Heart right ventricle (tissue), 16 donors: ENCODE measurements around the gene LRSAM1. TPM values are rescaled to one million over a fixed set of nuclear protein-coding genes. Genes with fewer than 3 reads are reported as not detected.

Experiments used
- ATAC-seq, 8 donors: fragments of 200-7000 bp; cut with Tn5 transposase; one replicate each; pipeline ENCODE4 v1.9.1; 2020; ENCODE audit warnings: mild to moderate bottlenecking in 8 of 8, moderate library complexity in 8 of 8, moderate number of reproducible peaks in 1 of 8
- DNase-seq, 2 donors: peaks; one replicate each; pipeline ENCODE4 v3.0.0-alpha.2; 2020
- H3K27ac ChIP-seq, 10 donors: fragments of 200-600 bp; sonication (generic) in 2 of 10; one replicate each; pipeline versions ENCODE4 v1.5.0 to v1.8.0; 2020 to 2022; ENCODE audit warnings: mild to moderate bottlenecking in 3 of 10
- H3K27me3 ChIP-seq, 7 donors: fragments of 200-600 bp; one replicate each; pipeline ENCODE4 v1.8.0; 2021 to 2022; ENCODE audit warnings: mild to moderate bottlenecking in 2 of 7
- H3K36me3 ChIP-seq, 9 donors: fragments of 200-600 bp; sonication (generic) in 1 of 9; one replicate each; pipeline versions ENCODE4 v1.5.0 to v1.8.0; 2020 to 2022; ENCODE audit warnings: mild to moderate bottlenecking in 2 of 9
- H3K4me1 ChIP-seq, 9 donors: fragments of 200-600 bp; sonication (generic) in 1 of 9; one replicate each; pipeline versions ENCODE4 v1.5.0 to v1.8.0; 2020 to 2022; ENCODE audit warnings: mild to moderate bottlenecking in 4 of 9
- H3K4me3 ChIP-seq, 10 donors: fragments of 200-600 bp; sonication (generic) in 2 of 10; one replicate each; pipeline versions ENCODE4 v1.5.0 to v1.8.0; 2020 to 2022; ENCODE audit warnings: mild to moderate bottlenecking in 7 of 10, moderate library complexity in 2 of 10
- H3K9me3 ChIP-seq, 11 donors: fragments of 200-600 bp in 10 of 11; sonication (generic) in 2 of 11; one replicate each; pipeline versions ENCODE4 v1.5.0 to v1.8.0; 2013 to 2022; ENCODE audit warnings: mild to moderate bottlenecking in 2 of 11, control low read depth in 1 of 11, moderate library complexity in 1 of 11
- CTCF ChIP-seq, 9 donors: fragments of 200-600 bp; sonication (generic) in 2 of 9; IDR thresholded peaks; one replicate each; pipeline versions ENCODE4 v1.5.0 to v1.8.0; 2021 to 2022; ENCODE audit warnings: antibody characterized with exemption in 9 of 9, mild to moderate bottlenecking in 5 of 9, moderate library complexity in 1 of 9
- WGBS, 2 donors: extraction: QIAGEN DNeasy Blood & Tissue Kit; methylation state at CpG; one replicate each; pipeline ENCODE4 v1.1.7; 2013; ENCODE audit warnings: inconsistent platforms in 1 of 2; 5-methylcytosine and 5-hydroxymethylcytosine counted together
- intact Hi-C, 10 donors: fragments of 100-400 bp; cut with DNase I; formaldehyde crosslinking; loops; one replicate each; pipeline versions ENCODE4 v1.11.1 to v1.14.2; 2022
- polyA plus RNA-seq, 2 donors: library from polyadenylated mRNA; stranded (reverse); fragments of 200-250 nt; gene quantifications; one replicate each; pipeline ENCODE4 v1.2.3, GENCODE V29; 2013
- total RNA-seq, 10 donors: library from RNA; stranded (reverse); fragmentation: NEBNext Ultra II Directional in 3 of 10; extraction: Animal tissue kit (Norgen Biotek cat#: 25700) in 3 of 10; gene quantifications; one replicate each; pipeline versions ENCODE4 v1.2.1 to v1.2.4, GENCODE V29; 2021 to 2023
- donor health status: Arrhythmogenic right ventricular cardiomyopathy.
- donor health status: ischemic (EF 13 %, LVEDD 7.1; RV severe dilation, severe dysfunction).
- donor health status: healthy with polysubstance abuse.
- donor health status: DM: no; HTN: yes; CAD: no.
- donor health status: DM: no; HTN: no; CAD: no.
- donor health status: ischemic (EF 25% LVEDD 6.9; RV normal size, moderate dysfunction).
- donor health status: ischemic (EF 25% LVEDD 5.7; RV mildly dilated, moderate dysfunction).
- donor health status: healthy.
- donor health status: DM: yes; HTN: yes; CAD: no.
- donor health status: Ischemic cardiomyopathy.
- donor health status: ischemic (EF 35%, LVEDD 5.7; RV mildly dilated, moderate dysfunction).
- donor health status: nonischemic (EF 11% LVEDD 7.7; RV severe dilation, severe dysfunction).
- donor health status: DM: yes; HTN: yes; CAD: no.
- donor health status: PGD.
- donor health status: ischemic (EF 29% LVEDD 5.4; RV normal size, mild dysfunction).
- donor health status: nonischemic (EF 23%, LVEDD 6.1; RV moderate dilation, normal function).

The LRSAM1 gene
- total and polyA plus RNA-seq, 12 donors: 21.2 to 59.9 (median 29.5) TPM

GRCh38 chr9:127491516-127491915 lies 40.2 kb downstream of the LRSAM1 start:
- Histone ChIP-seq H3K4me1 (peaks cover 0 to 38% (median 18%) of the 10 kb centered on the region in 9 donors), H3K36me3 (peaks cover 0 to 100% (median 22%) of the 10 kb centered on the region in 9 donors), H3K9me3 (no peaks in the 10 kb centered on the region), H3K4me3 (no peak overlapping the region), H3K27ac (no peak overlapping the region), H3K27me3 (no peaks in the 10 kb centered on the region)
- intact Hi-C loops: loop anchor here in 1 of 10 donors (10.0 kb wide), 1 partner anchor 203 kb away; no protein-coding TSS in a partner anchor
- DNase-seq (no peak), ATAC-seq (no peak)
- TF ChIP-seq CTCF (IDR thresholded peaks at IDR 0.05): no peak
- WGBS, 2 donors: 88 to 92% methylated on average over 10 of the region's 10 CpGs

- 79 to 82% methylated on average over 14 of the region's 14 CpGs for WGBS, 2 donors
- H3K27ac ChIP-seq: peak overlapping the region in 1 of 10 donors; percentile 86
- no peak for DNase-seq
- H3K4me3 ChIP-seq: no peak overlapping the region
- peaks cover 0 to 100% (median 29%) of the 10 kb centered on the region in 9 donors for H3K36me3 ChIP-seq
- ATAC-seq: no peak
- no peak for TF ChIP-seq CTCF (IDR thresholded peaks at IDR 0.05)
- intact Hi-C loops: loop anchor here in 2 of 10 donors (2.0 to 10.0 kb wide), 2 partner anchors 28 to 202 kb away; no protein-coding TSS in a partner anchor
- H3K9me3 ChIP-seq: no peaks in the 10 kb centered on the region
- H3K4me1 ChIP-seq: peaks cover 0 to 38% (median 18%) of the 10 kb centered on the region in 9 donors
- no peaks in the 10 kb centered on the region for H3K27me3 ChIP-seq
These were observed 41.3 kb downstream of the LRSAM1 start for GRCh38 chr9:127492616-127493015.

GRCh38 chr9:127493592-127494303 lies 42.4 kb downstream of the LRSAM1 start:
- Histone ChIP-seq H3K27me3 (no peaks in the 10 kb centered on the region), H3K4me1 (peaks cover 0 to 38% (median 18%) of the 10 kb centered on the region in 9 donors), H3K36me3 (peaks cover 0 to 99% (median 28%) of the 10 kb centered on the region in 9 donors), H3K4me3 (no peak overlapping the region), H3K9me3 (no peaks in the 10 kb centered on the region), H3K27ac (peak overlapping the region; percentile 62 to 87 (median 75))
- ATAC-seq: peak; percentile 36 to 88 (median 78)
- intact Hi-C loops: loop anchor here in 2 of 10 donors (2.0 to 10.0 kb wide), 2 partner anchors 29 to 201 kb away; no protein-coding TSS in a partner anchor
- peak; percentile 53 to 65 for DNase-seq
- 57 to 70% methylated on average over 22 of the region's 22 CpGs for WGBS, 2 donors
- TF ChIP-seq CTCF (IDR thresholded peaks at IDR 0.05): no peak

- H3K4me1 ChIP-seq: peaks cover 0 to 38% (median 18%) of the 10 kb centered on the region in 9 donors
- H3K27ac ChIP-seq: peak overlapping the region; percentile 69 to 87 (median 75)
- TF ChIP-seq CTCF (IDR thresholded peaks at IDR 0.05): no peak
- H3K4me3 ChIP-seq: no peak overlapping the region
- H3K9me3 ChIP-seq: no peaks in the 10 kb centered on the region
- WGBS, 2 donors: 58 to 70% methylated on average over 9 of the region's 9 CpGs
- intact Hi-C loops: loop anchor here in 1 of 10 donors (10.0 kb wide), 1 partner anchor 200 kb away; no protein-coding TSS in a partner anchor
- ATAC-seq: peak in 7 of 8 donors; percentile 6 to 82 (median 47)
- no peak for DNase-seq
- H3K36me3 ChIP-seq: peaks cover 0 to 99% (median 22%) of the 10 kb centered on the region in 9 donors
- H3K27me3 ChIP-seq: no peaks in the 10 kb centered on the region
These were observed 43.0 kb downstream of the LRSAM1 start for GRCh38 chr9:127494304-127494702.
